Endothelial cell of umbilical vein (primary cell): ENCODE results near the gene SORCS2.

ENCODE experiments used
- CTCF ChIP-seq, 2 donors: IDR thresholded peaks; 1 replicate in 1 of 2; 2 replicates in 1 of 2; pipeline ENCODE4 v1.5.1; 2011; ENCODE audit warnings: low read length in 2 of 2, mild to moderate bottlenecking in 2 of 2, moderate library complexity in 2 of 2, control low read depth in 1 of 2, inconsistent platforms in 1 of 2, low read depth in 1 of 2; ENCODE audit not compliant: insufficient read depth in 1 of 2; ENCODE audit errors: extremely low read depth in 1 of 2
- EZH2 ChIP-seq: IDR thresholded peaks from 2 replicates; pipeline ENCODE4 v1.6.1; 2012; ENCODE audit warnings: borderline replicate concordance, low read depth, mild to moderate bottlenecking, moderate library complexity, low read length, inconsistent platforms; ENCODE audit not compliant: severe bottlenecking
- FOS ChIP-seq: IDR thresholded peaks from 2 replicates; pipeline ENCODE4 v1.6.1; 2011; ENCODE audit warnings: mild to moderate bottlenecking, low read length, moderate library complexity, borderline replicate concordance; ENCODE audit not compliant: insufficient read depth
- GATA2 ChIP-seq: IDR thresholded peaks from 2 replicates; pipeline ENCODE4 v1.7.0; 2011; ENCODE audit warnings: low read depth, mild to moderate bottlenecking, moderate library complexity, mixed read lengths, low read length; ENCODE audit not compliant: insufficient read length, insufficient read depth
- MAX ChIP-seq: IDR thresholded peaks from 2 replicates; pipeline ENCODE4 v1.6.1; 2011; ENCODE audit not compliant: insufficient read depth, insufficient read length
- MYC ChIP-seq: IDR thresholded peaks from one replicate; pipeline ENCODE4 v1.6.1; 2011; ENCODE audit warnings: mild to moderate bottlenecking, low read depth, low read length
- POLR2A ChIP-seq: IDR thresholded peaks from 2 replicates; pipeline ENCODE4 v1.6.1; 2012; ENCODE audit warnings: low read depth, mild to moderate bottlenecking, control low read depth, low read length
- POLR2AphosphoS5 ChIP-seq: IDR thresholded peaks from 2 replicates; pipeline ENCODE4 v1.6.1; 2012; ENCODE audit warnings: low read depth, mild to moderate bottlenecking, control low read depth, low read length, moderate library complexity; ENCODE audit not compliant: insufficient read depth

- no peak for TF ChIP-seq EZH2
- no peak for TF ChIP-seq CTCF (IDR thresholded peaks at IDR 0.05; ENCODE audit: extremely low read depth in 1 of 2, insufficient read depth in 1 of 2, low read depth in 1 of 2, low read length in 2 of 2)
- no peak for TF ChIP-seq POLR2A
- no peak for TF ChIP-seq POLR2AphosphoS5
- no peak for TF ChIP-seq FOS
- TF ChIP-seq MYC, result no peak
- no peak for TF ChIP-seq MAX
- no peak for TF ChIP-seq GATA2
These were observed 431.1 kb downstream of the SORCS2 start for GRCh38 chr4:7623468-7623867.
